Skin epidermis (tissue), 12 donors: Measurements from ENCODE around the gene CST5.
"Not testable (repeated sequence)": the region's sequence is repeated elsewhere in the genome, so short reads cannot be mapped to it uniquely, and the experiment has no call there.

Experiments used
- H3K27ac ChIP-seq, 21 experiments: fragments of 200-600 bp; sonication (generic) in 11 of 21; one replicate each; pipeline ENCODE4 v1.5.0; 2020; ENCODE audit warnings: mild to moderate bottlenecking in 3 of 21, inconsistent platforms in 2 of 21, moderate library complexity in 2 of 21
- H3K4me3 ChIP-seq, 7 experiments: fragments of 200-600 bp; sonication (generic) in 2 of 7; one replicate each; pipeline ENCODE4 v1.5.0; 2020; ENCODE audit warnings: inconsistent platforms in 2 of 7, mild to moderate bottlenecking in 2 of 7, moderate library complexity in 1 of 7

CST5 gene, protein sequence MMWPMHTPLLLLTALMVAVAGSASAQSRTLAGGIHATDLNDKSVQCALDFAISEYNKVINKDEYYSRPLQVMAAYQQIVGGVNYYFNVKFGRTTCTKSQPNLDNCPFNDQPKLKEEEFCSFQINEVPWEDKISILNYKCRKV

DNA sequence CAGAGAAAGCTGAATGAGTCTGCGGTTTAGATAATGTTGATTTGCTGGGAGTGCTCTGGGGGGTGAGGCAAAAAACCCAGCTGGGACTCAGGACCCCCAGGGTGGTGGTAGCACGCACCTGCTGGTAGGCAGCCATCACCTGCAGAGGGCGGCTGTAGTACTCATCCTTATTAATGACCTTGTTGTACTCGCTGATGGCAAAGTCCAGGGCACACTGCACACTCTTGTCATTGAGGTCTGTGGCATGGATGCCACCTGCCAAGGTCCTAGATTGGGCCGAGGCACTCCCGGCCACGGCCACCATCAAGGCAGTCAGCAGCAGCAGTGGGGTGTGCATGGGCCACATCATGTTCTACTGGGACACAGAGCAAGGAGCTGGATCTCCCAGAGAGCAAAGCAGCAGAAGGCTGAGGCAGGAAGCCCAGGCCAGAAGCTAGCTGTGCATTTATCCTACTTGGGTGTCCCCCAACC is at the start of gene CST5:
TSS of gene CST5 (minus strand) at position 421 of the 471 bp plus-strand sequence. CDS start at position 349, 72 bp downstream.
- no peak within 1 kb of the TSS for H3K4me3 ChIP-seq
- no peak within 1 kb of the TSS for H3K27ac ChIP-seq

DNA sequence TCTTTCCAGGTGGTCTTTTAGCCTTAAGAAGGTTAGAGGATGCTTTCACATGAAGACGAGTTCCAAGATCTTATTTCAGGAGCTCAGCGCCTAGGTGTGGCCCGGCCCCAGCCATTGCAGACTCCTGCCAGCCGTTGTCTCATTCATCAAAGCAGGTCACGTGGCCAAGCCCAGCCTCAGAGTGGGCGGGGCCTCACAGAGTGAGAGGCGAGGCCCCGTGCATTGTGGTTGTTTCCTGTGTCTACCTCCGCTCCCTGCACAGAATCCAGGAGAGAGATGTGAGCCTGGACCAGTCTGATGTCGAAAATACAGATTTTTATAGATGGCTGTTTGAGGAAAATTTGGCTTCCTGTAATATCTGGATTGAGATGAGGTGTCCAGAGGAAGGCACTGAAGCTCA is 49.2 kb upstream of the CST5 start:
- H3K4me3 ChIP-seq: no peak overlapping the region

DNA sequence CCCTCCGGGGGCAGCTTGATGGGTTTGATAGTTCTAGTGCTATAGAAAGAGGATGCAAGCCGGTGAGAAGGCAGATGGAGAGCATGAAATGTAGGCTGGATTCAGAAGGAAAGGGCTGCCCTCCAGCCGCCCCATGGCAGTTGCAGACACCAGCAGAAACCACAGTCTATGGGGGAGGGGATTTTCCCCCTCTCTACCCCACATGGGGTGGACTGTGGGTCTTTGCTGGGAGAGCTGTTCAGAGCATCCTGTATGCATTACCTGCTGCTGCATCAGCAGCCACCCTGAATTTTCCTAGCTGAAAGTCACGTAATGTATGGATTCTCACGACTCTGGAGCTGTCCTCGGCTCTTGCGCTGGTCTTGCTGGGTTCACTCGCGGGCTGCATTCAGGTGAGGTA is 48.8 kb upstream of the CST5 start:
- H3K4me3 ChIP-seq: no peak overlapping the region
- no peak overlapping the region for H3K27ac ChIP-seq

More for the DNA sequence above, 49.2 kb upstream of the CST5 start:
- H3K27ac ChIP-seq: no peak overlapping the region

DNA sequence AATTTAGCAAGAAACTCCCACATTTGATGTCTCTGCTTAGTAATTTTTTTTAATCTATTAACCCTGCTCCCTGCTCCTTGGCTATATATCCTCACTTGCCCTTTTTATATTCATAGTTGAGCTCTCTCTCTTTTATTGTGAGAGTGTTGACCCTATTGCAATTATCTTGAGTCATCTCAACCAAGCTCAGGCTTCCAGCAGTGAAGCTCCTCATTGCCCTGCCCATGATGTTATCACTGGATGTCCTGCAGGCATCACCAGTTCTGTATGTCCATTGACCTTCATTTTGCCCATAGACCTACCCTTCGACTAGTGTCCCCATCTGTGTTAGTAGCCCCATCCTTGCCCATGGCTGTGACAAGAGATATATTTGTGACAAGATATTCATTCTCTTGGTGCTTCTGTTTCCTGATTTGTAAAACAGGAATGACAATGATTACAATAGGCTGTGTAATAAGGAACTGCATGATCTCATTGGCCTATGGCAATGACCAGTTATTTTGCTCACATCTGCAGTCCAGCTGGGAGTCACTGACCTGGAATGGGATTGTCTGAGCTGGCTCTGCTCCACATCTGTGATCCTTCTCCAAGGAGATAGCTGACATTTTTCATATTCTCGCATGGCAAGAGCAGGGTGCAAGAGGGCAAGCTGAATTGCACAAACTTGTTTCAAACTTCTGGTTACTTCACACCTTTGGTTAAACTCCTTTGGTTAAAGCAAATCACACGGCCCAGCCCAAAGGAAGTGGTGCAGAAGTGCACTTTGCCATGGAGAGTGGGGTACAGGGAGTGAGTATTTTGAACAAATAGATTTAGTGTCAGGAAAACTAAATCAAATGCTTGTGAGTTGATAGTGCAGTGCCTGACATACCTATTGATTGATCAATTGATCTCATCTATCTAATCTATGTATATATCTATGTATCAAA is 47.7 kb upstream of the CST5 start:
- H3K27ac ChIP-seq: no peak overlapping the region
- H3K4me3 ChIP-seq: no peak overlapping the region

DNA sequence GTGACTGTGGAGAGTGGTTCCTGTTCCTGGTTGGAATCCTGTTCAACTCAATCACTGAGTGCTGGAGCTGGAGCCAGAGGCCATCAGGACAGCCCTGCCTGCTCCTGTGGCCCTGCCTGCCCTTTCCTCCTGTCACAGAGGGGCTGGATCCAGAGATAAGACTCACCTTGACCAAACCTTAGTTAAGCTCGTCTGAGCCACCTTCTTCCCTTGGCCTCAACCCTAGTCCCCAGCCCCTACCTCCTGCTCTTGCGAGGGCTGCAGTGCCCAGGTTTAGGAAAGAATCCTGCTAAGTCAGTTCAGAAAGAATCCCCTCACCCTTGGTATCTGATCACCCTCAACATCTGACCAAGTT is 47.0 kb upstream of the CST5 start:
- H3K4me3 ChIP-seq: no peak overlapping the region
- H3K27ac ChIP-seq: no peak overlapping the region

DNA sequence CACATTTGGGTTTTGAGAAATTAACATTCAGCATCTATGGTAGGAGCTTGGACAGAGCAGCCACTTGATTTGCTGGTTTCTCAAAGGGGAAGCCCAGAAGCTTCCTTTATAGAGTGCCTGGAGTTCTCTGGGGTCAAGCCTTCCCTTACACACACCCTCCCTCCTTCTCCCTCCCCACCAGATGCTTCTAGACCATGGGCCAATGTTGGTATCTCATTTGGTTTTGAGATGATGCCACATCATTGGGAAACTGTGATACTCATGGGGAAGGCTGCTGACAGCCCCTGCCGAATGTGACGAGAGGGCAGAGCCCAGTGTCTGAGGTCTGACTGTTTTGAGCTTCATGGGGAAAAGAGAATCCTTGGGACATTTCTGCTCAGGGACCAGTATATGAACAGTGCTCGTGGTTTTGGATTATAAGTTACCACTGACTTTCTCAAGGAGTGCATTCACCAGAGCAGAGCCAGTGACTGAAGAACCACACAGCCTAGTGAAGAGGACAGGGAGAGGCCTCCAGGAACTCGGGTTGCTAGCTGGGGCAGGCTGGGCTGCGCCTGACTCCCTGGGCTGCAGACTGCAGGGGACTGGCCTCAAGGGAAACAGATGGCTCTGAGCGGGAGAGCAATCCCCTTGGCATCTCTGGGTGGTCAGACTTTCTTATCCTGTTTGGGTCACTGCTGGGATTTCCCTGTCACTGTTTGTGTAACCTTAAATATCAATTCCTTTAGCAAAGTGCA is 46.4 kb upstream of the CST5 start:
- Histone ChIP-seq H3K27ac (no peak overlapping the region), H3K4me3 (no peak overlapping the region)

DNA sequence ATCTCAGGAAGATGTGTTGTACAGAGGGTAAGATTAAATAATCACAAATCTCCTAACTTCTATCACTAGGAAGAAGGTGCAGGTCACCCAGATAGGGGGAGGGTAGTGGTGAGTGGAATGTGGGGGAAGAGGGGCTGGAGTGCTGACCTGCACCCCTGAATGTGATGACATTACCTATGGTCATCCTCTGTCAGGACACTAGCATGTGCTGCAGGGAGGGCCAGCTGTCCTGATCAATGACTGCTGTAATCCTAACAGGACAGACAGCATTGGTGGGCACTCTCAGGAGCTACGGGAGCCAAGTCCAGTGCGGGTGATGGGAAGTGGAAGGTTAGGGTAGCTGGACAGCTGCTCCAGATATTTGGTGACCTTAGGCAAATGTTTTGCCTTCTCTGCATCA is 45.2 kb upstream of the CST5 start:
- H3K27ac ChIP-seq: no peak overlapping the region
- H3K4me3 ChIP-seq: no peak overlapping the region

DNA sequence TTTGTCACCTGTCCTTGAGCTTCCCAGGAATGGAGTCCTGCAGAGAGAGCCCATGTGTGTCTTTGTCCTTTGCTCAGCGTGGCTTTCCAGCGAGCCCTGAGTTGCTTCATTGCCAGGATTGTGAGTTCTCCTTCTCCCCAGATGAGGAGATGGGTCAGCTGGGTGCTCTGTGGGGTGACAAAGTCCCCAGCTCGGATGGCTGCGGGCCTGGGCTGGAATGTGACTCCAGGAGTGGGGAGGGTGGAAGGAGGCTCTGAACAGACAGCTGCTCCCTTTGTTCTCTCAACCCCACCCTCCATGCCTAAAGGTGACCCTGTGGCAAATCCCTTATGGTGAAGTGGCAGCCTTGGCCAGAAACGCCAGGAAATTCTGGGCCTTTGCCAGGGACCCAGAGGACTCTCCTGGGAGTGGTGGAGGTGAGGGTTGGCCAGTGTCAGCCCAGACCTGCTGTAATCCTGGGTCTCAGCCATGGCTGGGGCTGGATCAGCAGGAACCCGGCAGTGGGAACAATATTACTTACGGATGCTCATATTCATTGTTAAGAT is 44.4 kb upstream of the CST5 start:
- Histone ChIP-seq H3K4me3 (no peak overlapping the region), H3K27ac (no peak overlapping the region)

DNA sequence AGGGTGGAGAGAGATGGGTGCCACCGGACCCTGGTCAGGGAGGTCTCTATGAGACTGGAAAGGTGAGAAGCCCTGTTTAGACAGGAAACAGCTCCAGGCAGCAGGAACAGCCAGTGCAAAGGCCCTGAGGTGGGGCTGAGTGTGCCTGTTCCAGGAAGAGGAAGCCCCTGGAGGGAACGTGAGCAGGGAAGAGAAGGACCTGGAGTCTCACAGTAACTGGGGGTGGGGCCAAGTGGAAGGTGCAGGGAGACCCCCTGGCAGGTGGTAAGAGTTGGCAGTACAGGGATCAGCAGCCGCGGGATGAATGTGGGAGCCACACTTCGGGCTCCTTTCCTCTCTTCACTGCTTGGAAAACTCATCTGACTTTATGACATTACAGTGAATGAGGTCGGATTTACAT is 43.8 kb upstream of the CST5 start:
- no peak overlapping the region for H3K4me3 ChIP-seq

DNA sequence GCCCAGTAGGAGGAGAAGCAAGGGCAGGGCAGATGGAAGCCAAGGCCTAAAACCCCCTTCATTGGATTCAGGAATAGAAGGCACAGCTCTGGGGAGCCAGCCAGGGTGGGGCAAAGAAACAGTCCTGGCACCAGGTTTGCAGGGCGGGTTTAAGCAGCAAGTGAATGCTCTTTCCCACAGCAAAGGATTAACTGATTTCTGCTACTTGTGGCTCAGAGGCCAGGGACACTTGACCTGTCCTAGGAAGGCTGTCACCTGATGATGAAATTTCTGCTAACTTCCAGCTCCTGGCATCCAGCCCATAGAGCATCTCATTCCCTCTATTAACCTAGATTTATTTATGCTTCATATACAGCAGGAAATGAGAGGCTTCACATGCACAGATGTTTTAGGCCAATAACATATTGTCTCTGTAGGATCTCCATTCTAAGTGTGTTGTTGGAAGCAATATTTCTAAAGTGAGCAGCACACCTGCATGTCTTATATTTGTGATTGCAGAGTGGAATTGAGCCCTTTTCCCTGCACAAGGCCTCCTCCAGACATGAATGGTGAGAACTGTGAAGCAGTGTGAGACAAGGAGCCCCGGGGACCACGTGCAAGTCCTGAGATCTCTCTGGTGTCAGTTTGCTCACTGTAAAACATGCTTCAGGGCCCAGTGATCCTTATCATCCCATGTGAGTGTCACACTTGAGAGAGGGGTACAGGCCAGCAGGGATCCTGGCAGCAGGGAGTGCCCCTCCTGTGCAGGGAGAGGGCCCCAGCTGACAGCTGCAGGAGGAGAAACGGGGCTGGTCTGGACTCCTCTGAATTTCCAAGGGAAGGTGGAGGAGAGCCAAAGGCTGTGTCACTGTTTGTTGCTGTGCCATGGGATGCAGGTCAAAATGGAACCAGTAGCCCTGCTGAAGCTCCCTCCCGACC is 41.1 kb upstream of the CST5 start:
- H3K4me3 ChIP-seq: no peak overlapping the region
- H3K27ac ChIP-seq: peak overlapping the region in 3 of 21 experiments; percentile 21 to 46 (median 27)

More for the DNA sequence above, 43.8 kb upstream of the CST5 start:
- no peak overlapping the region for H3K27ac ChIP-seq

DNA sequence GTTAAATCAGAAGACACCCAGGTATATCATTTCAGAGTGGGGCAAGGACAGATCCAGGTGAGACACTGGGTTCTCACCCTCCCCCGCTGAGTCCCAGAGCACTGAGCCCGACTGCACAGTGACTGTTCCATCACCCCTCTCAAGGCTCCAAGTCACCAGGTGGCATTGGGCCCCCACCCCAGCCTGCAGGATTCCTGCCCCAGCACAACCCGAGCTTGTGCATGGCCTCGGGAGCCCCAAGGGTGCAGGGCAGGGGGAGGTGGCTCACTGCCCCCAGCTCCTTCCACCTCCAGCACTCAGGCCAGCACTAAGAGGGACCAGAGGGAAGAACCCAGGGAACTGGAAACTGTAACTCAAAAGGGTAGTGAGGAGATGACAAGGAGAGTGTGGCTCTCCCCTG is 39.3 kb upstream of the CST5 start:
- Histone ChIP-seq H3K27ac (peak overlapping the region in 1 of 21 experiments; percentile 14), H3K4me3 (no peak overlapping the region)

DNA sequence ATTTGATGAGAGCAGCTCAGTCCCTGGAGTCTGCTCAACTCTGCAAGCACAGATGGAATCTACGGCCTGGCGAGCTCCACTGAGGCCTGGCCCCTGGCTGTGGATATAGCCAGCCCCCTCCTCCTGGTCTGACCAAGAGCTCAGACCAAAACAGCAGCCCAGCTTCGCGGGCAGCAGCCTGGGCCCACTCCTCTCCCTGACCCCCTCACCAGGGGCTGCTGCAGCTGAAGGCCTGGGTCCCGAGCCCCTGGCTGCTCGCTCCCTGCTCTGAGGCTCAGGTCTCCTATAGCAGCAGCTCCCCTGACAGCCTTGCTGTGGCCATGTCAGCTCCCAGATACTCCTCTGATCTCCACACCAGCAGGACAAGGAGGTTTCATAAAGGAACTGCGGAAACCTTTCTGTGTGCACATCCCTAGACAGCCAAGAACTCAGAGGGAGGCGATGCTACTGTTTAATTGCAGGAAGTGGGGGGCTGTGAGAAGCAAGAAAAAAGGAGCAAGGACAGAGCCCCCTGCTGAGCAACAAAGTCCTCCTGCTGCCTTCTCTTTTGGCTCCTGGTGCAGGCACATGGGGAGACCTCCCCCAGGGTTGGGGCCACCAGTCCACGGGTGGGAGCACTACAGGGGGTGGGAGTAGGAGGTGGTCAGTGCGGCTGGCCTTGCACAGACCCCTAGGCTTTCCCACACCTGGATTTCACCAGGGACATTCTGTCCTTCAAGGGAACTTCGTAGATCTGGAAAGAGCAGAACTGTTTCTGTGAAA is 38.7 kb upstream of the CST5 start:
- no peak overlapping the region for H3K4me3 ChIP-seq
- no peak overlapping the region for H3K27ac ChIP-seq

DNA sequence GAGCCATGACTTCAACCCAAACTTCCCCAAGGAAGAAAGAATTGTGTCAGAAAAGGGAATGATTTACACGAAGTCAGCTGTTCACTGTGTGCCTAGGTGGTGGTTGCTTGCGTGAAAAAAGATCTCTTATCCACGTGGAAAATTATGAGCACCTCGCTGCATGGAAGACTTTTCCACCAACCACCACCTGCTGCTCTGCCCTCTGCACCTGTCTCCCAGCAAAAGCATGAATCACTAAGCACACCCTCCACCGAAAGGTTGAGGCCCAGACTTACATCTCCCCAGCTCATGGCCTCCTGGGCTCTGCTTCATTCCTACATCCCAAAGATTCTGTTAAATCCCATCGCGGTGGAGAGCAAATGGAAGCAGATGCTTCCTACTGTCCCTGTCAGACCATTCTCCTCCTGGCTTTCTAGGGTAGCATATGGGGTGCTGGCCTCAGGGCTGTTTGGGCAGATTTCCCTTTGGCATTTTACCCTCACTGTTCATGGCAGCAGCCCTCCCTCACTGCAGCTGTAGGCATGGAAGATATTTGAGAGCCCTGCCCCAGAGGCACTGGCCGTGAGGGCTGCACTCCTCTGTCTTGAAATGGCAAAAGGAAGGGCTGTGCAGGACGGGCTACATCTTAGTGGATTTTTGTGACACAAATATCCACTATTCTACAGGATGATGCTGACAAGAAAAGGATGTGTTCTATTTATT is 37.6 kb upstream of the CST5 start:
- Histone ChIP-seq H3K4me3 (no peak overlapping the region), H3K27ac (no peak overlapping the region)

DNA sequence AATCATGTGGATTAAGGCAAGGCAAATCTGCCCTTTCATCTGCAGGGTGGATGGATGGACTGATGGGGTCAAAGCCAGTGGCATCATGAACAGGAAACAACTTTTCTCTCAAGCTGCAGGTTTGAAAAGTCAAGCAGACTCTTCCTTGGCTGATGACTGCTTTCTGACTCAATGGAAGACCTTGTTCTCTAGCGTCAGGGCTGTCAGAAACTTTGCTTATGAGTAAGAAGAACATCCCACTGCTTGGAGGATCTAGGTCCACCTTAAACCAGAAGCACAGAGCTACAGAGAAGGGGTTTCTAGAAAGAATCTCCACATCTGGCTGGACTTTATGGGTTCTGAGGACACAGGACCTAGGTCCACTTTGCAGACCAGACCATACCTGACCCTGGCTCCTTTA is 36.3 kb upstream of the CST5 start:
- H3K27ac ChIP-seq: no peak overlapping the region
- H3K4me3 ChIP-seq: no peak overlapping the region

DNA sequence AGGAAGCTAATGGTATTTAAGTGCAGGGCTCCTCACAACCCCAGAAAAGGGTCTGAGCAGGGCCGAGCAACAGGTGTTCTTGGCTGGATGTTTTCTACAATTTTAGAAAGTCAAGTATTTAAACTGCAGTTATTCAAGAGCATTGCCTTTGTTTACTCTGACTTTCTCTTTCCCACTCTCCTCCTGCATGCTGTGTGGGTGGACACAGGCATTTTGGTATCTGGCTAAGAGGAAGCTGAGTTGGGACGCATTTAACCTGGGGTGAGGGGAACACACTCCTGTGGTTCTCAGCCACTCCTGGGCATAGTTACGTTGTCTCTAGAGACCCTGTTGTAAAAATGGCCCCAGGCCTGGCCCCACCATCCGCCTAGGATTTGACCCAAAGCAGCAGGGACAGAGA is 34.9 kb upstream of the CST5 start:
- H3K27ac ChIP-seq: not testable (repeated sequence)

DNA sequence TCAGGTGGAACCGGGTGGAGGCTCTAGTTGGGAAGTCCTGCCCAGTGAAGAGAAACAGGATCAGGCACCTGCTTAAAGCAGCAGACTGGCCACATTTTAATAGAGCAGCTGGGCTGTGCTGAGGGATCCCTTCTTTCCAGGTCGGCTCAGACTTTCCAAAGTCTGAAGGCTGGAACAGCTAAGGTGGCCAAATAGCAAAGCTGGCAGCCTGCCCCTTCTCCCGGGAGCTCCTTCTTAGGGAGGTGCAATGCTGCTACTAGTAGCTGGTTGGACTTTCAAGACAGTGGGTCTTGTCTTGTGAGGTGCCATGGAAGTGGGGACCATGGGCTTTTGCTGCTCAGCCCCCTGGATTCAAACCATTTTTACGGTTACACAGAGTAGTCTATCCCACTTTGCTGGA is 30.7 kb upstream of the CST5 start:
- H3K4me3 ChIP-seq: no peak overlapping the region
- no peak overlapping the region for H3K27ac ChIP-seq

More for the DNA sequence above, 34.9 kb upstream of the CST5 start:
- not testable (repeated sequence) for H3K4me3 ChIP-seq

DNA sequence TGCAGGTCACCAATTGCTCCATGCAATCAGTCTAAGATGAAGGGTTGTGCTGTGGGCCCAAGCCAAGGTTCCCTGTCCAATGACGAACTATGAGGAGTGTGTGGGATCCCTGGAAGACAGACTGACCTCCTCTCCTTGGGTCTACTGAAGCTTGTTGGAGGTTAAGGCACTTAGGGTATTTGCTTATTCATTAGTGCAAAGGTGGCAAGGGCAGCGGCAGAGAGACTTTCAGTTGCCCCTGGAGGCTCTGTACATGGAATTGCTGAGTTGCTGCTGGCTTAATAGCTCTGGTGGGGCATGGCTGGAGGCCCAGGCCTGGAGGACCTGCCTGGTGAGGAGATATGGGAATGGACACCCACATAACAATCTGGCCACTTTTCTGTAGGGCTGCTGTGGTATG is 29.8 kb upstream of the CST5 start:
- no peak overlapping the region for H3K4me3 ChIP-seq
- H3K27ac ChIP-seq: no peak overlapping the region

DNA sequence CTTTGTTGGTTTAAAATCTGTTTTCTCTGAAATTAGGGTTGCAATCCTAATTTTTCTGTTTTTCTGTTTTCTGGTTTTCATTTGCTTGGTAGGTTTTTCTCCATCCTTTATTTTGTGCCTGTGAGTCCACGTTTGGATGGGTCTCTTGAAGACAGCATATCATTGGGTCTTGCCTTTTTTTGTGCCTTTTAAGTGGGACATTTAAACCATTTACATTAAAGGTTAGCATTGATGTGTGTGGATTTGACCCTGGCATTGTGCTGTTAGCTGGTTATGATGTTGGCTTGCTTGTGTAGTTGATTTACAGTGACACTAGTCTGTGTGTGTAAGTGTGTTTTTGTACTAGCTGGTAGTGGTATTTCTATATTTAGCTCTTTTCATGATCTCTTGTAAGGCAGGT is 28.0 kb upstream of the CST5 start:
- Histone ChIP-seq H3K27ac (no peak overlapping the region), H3K4me3 (no peak overlapping the region)
